HepG2 (cell line): ENCODE results near the gene SOX8. TPM values are rescaled to one million over a fixed set of nuclear protein-coding genes. Genes with fewer than 3 reads are reported as not detected.

Source experiments
- ATAC-seq: fragments of 200-7000 bp; cut with Tn5 transposase; 3 replicates; pipeline ENCODE4 v1.9.1; 2020; ENCODE audit warnings: mild to moderate bottlenecking, moderate library complexity
- BruUV-seq: library from RNA; stranded (reverse); fragments of 400-500 nt; replicated peaks from 2 replicates; lab custom pipeline; 2021; lab: Mats Ljungman, UMichigan
- CTCF ChIA-PET: fragments of 300-600 bp; formaldehyde crosslinking; extraction: SDS; loops from one replicate; lab custom pipeline; 2021; ENCODE audit warnings: low total read pairs, inconsistent platforms, low intra/inter-chr PET ratio; lab: Yijun Ruan, JAX
- POLR2A ChIA-PET: fragments of 350-600 bp; sonication (Branson Sonifier 250); formaldehyde crosslinking; loops from one replicate; lab custom pipeline; 2020; ENCODE audit warnings: antibody characterized with exemption, inconsistent platforms; lab: Yijun Ruan, JAX
- DNase-seq: peaks from one replicate; pipeline ENCODE4 v3.0.0-alpha.2; 2015; ENCODE audit warnings: low spot score
- FAIRE-seq: peaks from 3 replicates; lab custom pipeline; 2011; peaks lifted over from hg19 to GRCh38; lab: Jason Lieb, UNC
- H2AFZ ChIP-seq: one replicate; pipeline ENCODE4 v1.6.1; 2011; ENCODE audit warnings: low read length, inconsistent platforms
- H3K27ac ChIP-seq: fragments of 300-600 bp; 3 replicates; pipeline ENCODE4 v1.8.0; 2011; ENCODE audit warnings: mixed run types, mild to moderate bottlenecking, mixed read lengths, low read length, inconsistent platforms; ENCODE audit not compliant: insufficient read depth; ENCODE audit errors: extremely low read length
- H3K27me3 ChIP-seq, 2 experiments: fragments of 200-600 bp in 1 of 2; 2 replicates in 1 of 2; 3 replicates in 1 of 2; pipeline versions ENCODE4 v1.6.0 to v1.8.0; 2011; ENCODE audit warnings: low read length in 2 of 2, mild to moderate bottlenecking in 2 of 2, moderate library complexity in 2 of 2, inconsistent platforms in 1 of 2; ENCODE audit not compliant: insufficient read depth in 2 of 2, control insufficient read depth in 1 of 2
- H3K36me3 ChIP-seq, 2 experiments: fragments of 200-600 bp in 1 of 2; replicated peaks in 1 of 2; 2 replicates in 1 of 2; 3 replicates in 1 of 2; pipeline versions ENCODE4 v1.5.1 to v1.8.0; 2011; ENCODE audit warnings: low read length in 2 of 2, inconsistent platforms in 1 of 2; ENCODE audit not compliant: insufficient read depth in 2 of 2, control insufficient read depth in 1 of 2
- H3K4me1 ChIP-seq: 2 replicates; pipeline ENCODE4 v1.5.1; 2012; ENCODE audit warnings: low read length, inconsistent platforms; ENCODE audit not compliant: insufficient read depth
- H3K4me2 ChIP-seq: 2 replicates; pipeline ENCODE4 v1.6.0; 2011; ENCODE audit warnings: low read depth, low read length, inconsistent platforms
- H3K4me3 ChIP-seq, 3 experiments: fragments of 200-600 bp in 1 of 3; sonication (generic), shearing (Covaris generic) in 1 of 3; replicated peaks in 1 of 3; 2 replicates each; pipeline ENCODE4 v1.5.1; 2011 to 2016; ENCODE audit warnings: low read length in 3 of 3, inconsistent platforms in 2 of 3, low read depth in 2 of 3, mild to moderate bottlenecking in 2 of 3, control low read depth in 1 of 3, mixed read lengths in 1 of 3; ENCODE audit not compliant: insufficient read depth in 1 of 3
- H3K79me2 ChIP-seq: one replicate; pipeline ENCODE4 v1.6.1; 2011; ENCODE audit warnings: low read length, inconsistent platforms; ENCODE audit not compliant: insufficient read depth
- H3K9ac ChIP-seq: 2 replicates; pipeline ENCODE4 v1.6.0; 2011; ENCODE audit warnings: mild to moderate bottlenecking, low read depth, low read length, inconsistent platforms; ENCODE audit not compliant: insufficient read depth
- H3K9me3 ChIP-seq: 2 replicates; pipeline ENCODE4 v1.5.1; 2012; ENCODE audit warnings: mild to moderate bottlenecking, low read length
- H4K20me1 ChIP-seq: 2 replicates; pipeline ENCODE4 v1.6.0; 2011; ENCODE audit warnings: inconsistent platforms, mild to moderate bottlenecking, low read length, moderate library complexity; ENCODE audit not compliant: insufficient read depth
- CEBPB ChIP-seq: IDR thresholded peaks from 2 replicates; pipeline ENCODE4 v1.6.1; 2011; ENCODE audit warnings: low read depth, low read length, improper control_type of control experiment, borderline replicate concordance
- FOXP1 ChIP-seq, 2 experiments: fragments of 450-650 bp in 1 of 2; IDR thresholded peaks; 2 replicates each; pipeline ENCODE4 v1.6.1; 2017 to 2018; ENCODE audit warnings: antibody characterized with exemption in 1 of 2
- GATA4 ChIP-seq: sonication (generic); IDR thresholded peaks from 2 replicates; pipeline ENCODE4 v1.6.1; 2016; ENCODE audit warnings: antibody characterized with exemption, low read depth, borderline replicate concordance
- HNRNPK ChIP-seq: fragments of 200-400 bp; formaldehyde crosslinking; IDR thresholded peaks from 2 replicates; pipeline ENCODE4 v1.6.1; 2018; ENCODE audit warnings: low read length, low read depth, moderate library complexity, mild to moderate bottlenecking; ENCODE audit not compliant: poor library complexity, severe bottlenecking
- RBFOX2 ChIP-seq: fragments of 200-400 bp; formaldehyde crosslinking; IDR thresholded peaks from 2 replicates; pipeline ENCODE4 v1.6.1; 2017; ENCODE audit warnings: low read depth, mild to moderate bottlenecking, low read length
- SNRNP70 ChIP-seq: fragments of 200-400 bp; formaldehyde crosslinking; IDR thresholded peaks from 2 replicates; pipeline ENCODE4 v1.6.1; 2017; ENCODE audit warnings: mild to moderate bottlenecking, low read depth, low read length, moderate library complexity
- THYN1 ChIP-seq: sonication (generic); formaldehyde crosslinking; IDR thresholded peaks from 2 replicates; pipeline ENCODE4 v1.8.1; 2023; ENCODE audit warnings: low read depth, mild to moderate bottlenecking, moderate library complexity, missing genetic modification reagents, borderline replicate concordance
- ZNF326 ChIP-seq: sonication (generic); formaldehyde crosslinking; IDR thresholded peaks from 2 replicates; pipeline ENCODE4 v1.4.0; 2020; ENCODE audit warnings: missing genetic modification reagents, borderline replicate concordance
- ZNF367 ChIP-seq: sonication (generic); formaldehyde crosslinking; IDR thresholded peaks from 2 replicates; pipeline ENCODE4 v1.4.0; 2020; ENCODE audit warnings: missing genetic modification reagents, borderline replicate concordance
- ZNF619 ChIP-seq: sonication (generic); formaldehyde crosslinking; IDR thresholded peaks from 2 replicates; pipeline ENCODE4 v1.4.0; 2020; ENCODE audit warnings: mild to moderate bottlenecking, missing genetic modification reagents
- ZNF672 ChIP-seq: sonication (generic); formaldehyde crosslinking; IDR thresholded peaks from 2 replicates; pipeline ENCODE4 v1.8.1; 2022; ENCODE audit warnings: missing genetic modification reagents
- WGBS: methylation state at CpG from one replicate; pipeline ENCODE4 v1.1.6; 2017; ENCODE audit warnings: low lambda C conversion rate; 5-methylcytosine and 5-hydroxymethylcytosine counted together
- in situ Hi-C: cut with HindIII; loops from 2 replicates; pipeline ENCODE4 v1.10.0; 2017; ENCODE audit warnings: low pct_unique_long_range_greater_than_20kb; ENCODE audit not compliant: extremely low pct_ligation_motif_present
- intact Hi-C: fragments of 100-400 bp; cut with micrococcal nuclease; formaldehyde crosslinking; loops from one replicate; pipeline ENCODE4 v1.10.0; 2022; ENCODE audit not compliant: unreplicated experiment
- polyA plus RNA-seq, 8 experiments: library from polyadenylated mRNA; depleted of rRNA in 3 of 8; stranded (reverse) in 7 of 8; unstranded in 1 of 8; fragments of >200 nt; fragmentation: Illumina TruSeq in 4 of 8; extraction: Trizol in 4 of 8; gene quantifications; 2 replicates each; pipeline versions ENCODE4 v1.2.1 to v1.2.3, GENCODE V29; 2011 to 2016; ENCODE audit warnings: low read depth in 4 of 8, missing spikeins in 1 of 8, mixed read lengths in 1 of 8; ENCODE audit not compliant: insufficient read depth in 1 of 8
- total RNA-seq, 5 experiments: library from RNA; depleted of rRNA; stranded (reverse); fragments of >200 nt; fragmentation: Illumina TruSeq; extraction: Trizol; gene quantifications; 2 replicates each; pipeline ENCODE4 v1.2.3, GENCODE V29; 2016; ENCODE audit warnings: low read depth in 1 of 5
- TF ChIP-seq, protein P1 (sequence below): IDR thresholded peaks from 2 replicates; pipeline ENCODE4 v1.4.0; 2020; ENCODE audit warnings: mild to moderate bottlenecking, missing genetic modification reagents

Gene SOX8
- total and polyA plus RNA-seq, 2 of the 13 experiments (the other 11 are each of a cell fraction or from before 2014, with no cell fraction given): 0.20 to 0.28 TPM

DNA sequence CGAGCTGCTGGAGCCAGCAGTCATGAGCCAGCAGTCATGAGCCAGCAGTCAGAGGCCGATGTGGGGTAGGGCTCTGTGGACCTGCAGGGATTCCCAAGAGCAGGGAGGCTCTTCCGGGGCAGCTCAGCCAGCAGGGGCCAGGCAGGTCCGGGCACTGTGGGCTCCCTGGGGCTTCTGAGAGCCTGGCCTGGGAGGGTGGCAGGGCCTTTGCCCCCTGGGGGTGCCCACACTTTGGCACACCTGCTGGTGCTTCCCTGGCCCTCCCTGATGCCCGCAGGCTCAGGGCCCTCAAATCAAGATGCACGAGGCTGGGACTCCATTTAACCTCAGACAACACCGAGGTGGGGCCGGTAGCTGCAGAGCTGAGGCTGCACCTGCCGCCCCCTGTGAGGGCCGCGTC lies 18.1 kb downstream of the SOX8 start (continued):
- TF ChIP-seq HNRNPK (no peak), RBFOX2 (no peak), THYN1 (CRISPR knock-in tag) (no peak), ZNF619 (CRISPR knock-in tag) (no peak), GATA4 (no peak), ZNF672 (no peak), SNRNP70 (no peak), ZNF326 (CRISPR knock-in tag) (no peak)
- TF ChIP-seq, protein P1, sequence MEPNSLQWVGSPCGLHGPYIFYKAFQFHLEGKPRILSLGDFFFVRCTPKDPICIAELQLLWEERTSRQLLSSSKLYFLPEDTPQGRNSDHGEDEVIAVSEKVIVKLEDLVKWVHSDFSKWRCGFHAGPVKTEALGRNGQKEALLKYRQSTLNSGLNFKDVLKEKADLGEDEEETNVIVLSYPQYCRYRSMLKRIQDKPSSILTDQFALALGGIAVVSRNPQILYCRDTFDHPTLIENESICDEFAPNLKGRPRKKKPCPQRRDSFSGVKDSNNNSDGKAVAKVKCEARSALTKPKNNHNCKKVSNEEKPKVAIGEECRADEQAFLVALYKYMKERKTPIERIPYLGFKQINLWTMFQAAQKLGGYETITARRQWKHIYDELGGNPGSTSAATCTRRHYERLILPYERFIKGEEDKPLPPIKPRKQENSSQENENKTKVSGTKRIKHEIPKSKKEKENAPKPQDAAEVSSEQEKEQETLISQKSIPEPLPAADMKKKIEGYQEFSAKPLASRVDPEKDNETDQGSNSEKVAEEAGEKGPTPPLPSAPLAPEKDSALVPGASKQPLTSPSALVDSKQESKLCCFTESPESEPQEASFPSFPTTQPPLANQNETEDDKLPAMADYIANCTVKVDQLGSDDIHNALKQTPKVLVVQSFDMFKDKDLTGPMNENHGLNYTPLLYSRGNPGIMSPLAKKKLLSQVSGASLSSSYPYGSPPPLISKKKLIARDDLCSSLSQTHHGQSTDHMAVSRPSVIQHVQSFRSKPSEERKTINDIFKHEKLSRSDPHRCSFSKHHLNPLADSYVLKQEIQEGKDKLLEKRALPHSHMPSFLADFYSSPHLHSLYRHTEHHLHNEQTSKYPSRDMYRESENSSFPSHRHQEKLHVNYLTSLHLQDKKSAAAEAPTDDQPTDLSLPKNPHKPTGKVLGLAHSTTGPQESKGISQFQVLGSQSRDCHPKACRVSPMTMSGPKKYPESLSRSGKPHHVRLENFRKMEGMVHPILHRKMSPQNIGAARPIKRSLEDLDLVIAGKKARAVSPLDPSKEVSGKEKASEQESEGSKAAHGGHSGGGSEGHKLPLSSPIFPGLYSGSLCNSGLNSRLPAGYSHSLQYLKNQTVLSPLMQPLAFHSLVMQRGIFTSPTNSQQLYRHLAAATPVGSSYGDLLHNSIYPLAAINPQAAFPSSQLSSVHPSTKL (CRISPR knock-in tag): no peak

DNA sequence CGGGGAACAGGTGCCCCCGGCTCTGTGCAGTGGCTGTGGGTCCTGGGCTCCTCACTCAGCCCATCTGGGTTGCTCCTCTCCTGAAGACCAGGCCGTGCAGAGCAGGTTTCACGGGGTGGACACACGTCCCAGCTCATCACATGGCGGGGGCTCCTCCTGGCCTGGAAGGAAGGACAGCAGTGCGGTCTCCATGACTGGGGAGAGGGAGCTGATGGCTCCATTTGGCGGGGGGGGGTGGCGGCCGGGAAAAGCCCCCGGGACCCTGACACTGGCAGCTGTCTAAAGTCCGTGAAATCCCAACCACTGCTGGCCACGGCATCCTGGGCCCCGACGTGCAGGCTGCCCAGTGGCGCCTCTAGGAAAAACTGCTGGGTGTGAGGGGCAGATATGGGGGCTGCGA lies 19.0 kb downstream of the SOX8 start:
- in situ Hi-C loops (no loop called here), intact Hi-C loops (no loop called here)
- FAIRE-seq (no peak), DNase-seq (no peak), ATAC-seq (no peak)
- Histone ChIP-seq H3K4me3 (no peak overlapping the region), H3K9ac (no peak overlapping the region), H3K27me3 (peaks cover 35 to 91% of the 10 kb centered on the region in 2 experiments), H3K4me2 (no peak overlapping the region), H3K36me3 (no peaks in the 10 kb centered on the region), H3K9me3 (no peaks in the 10 kb centered on the region), H2AFZ (no peak overlapping the region), H3K79me2 (no peaks in the 10 kb centered on the region), H3K4me1 (no peaks in the 10 kb centered on the region), H4K20me1 (peaks cover 4% of the 10 kb centered on the region; the same call in 1 of the 2 replicates), H3K27ac (no peak overlapping the region)
- no TSS peak for BruUV-seq
- ChIA-PET POLR2A (no interaction called here), CTCF (no interaction called here)
- WGBS: 15% methylated on average over 10 of the region's 17 CpGs
- TF ChIP-seq CEBPB (no peak), FOXP1 (IDR thresholded peaks at IDR 0.05) (no peak), FOXP1 (CRISPR knock-in tag; IDR thresholded peaks at IDR 0.05) (no peak), ZNF367 (no peak)
